SK-N-SH treated with all-trans-retinoic acid at 6 μM for 48 hours (cell line): ENCODE measurements around the gene HSD11B1.

Experiments
- ATAC-seq: fragments of 200-7000 bp; cut with Tn5 transposase; 3 replicates; pipeline ENCODE4 v1.9.1; 2020; ENCODE audit warnings: mild to moderate bottlenecking, moderate library complexity
- ARNTL ChIP-seq: fragments of 450-650 bp; formaldehyde crosslinking; IDR thresholded peaks from 2 replicates; pipeline ENCODE4 v1.5.0; 2020; ENCODE audit warnings: low read depth, mild to moderate bottlenecking, moderate library complexity, borderline replicate concordance
- CREB5 ChIP-seq: fragments of 250-450 bp; sonication (Bioruptor Pico); IDR thresholded peaks from 2 replicates; pipeline ENCODE4 v1.5.1; 2020; ENCODE audit warnings: low read depth, mild to moderate bottlenecking, moderate library complexity
- CSDC2 ChIP-seq: fragments of 250-450 bp; sonication (Bioruptor Pico); IDR thresholded peaks from 2 replicates; pipeline ENCODE4 v1.5.0; 2020; ENCODE audit warnings: mild to moderate bottlenecking, moderate library complexity
- ESRRG ChIP-seq: fragments of 250-450 bp; sonication (Bioruptor Pico); IDR thresholded peaks from 2 replicates; pipeline ENCODE4 v1.6.1; 2021; ENCODE audit warnings: mild to moderate bottlenecking
- GLIS3 ChIP-seq: fragments of 250-450 bp; sonication (Bioruptor Pico); IDR thresholded peaks from 2 replicates; pipeline ENCODE4 v1.5.0; 2020; ENCODE audit warnings: mild to moderate bottlenecking, moderate library complexity
- ISL1 ChIP-seq: fragments of 250-450 bp; sonication (Bioruptor Pico); IDR thresholded peaks from 2 replicates; pipeline ENCODE4 v2.1.2; 2022; ENCODE audit warnings: mild to moderate bottlenecking, moderate library complexity
- OSR1 ChIP-seq: fragments of 250-450 bp; sonication (Bioruptor Pico); IDR thresholded peaks from 2 replicates; pipeline ENCODE4 v1.8.0; 2022; ENCODE audit warnings: moderate library complexity, mild to moderate bottlenecking, inconsistent platforms
- PPARA ChIP-seq: fragments of 250-450 bp; sonication (Bioruptor Pico); IDR thresholded peaks from 2 replicates; pipeline ENCODE4 v1.5.0; 2020; ENCODE audit warnings: mild to moderate bottlenecking, borderline replicate concordance
- RARB ChIP-seq: fragments of 250-450 bp; sonication (Bioruptor Pico); IDR thresholded peaks from 2 replicates; pipeline ENCODE4 v1.8.0; 2021; ENCODE audit warnings: mild to moderate bottlenecking, moderate library complexity
- SNAI2 ChIP-seq: fragments of 250-450 bp; sonication (Bioruptor Pico); IDR thresholded peaks from 2 replicates; pipeline ENCODE4 v1.5.0; 2020; ENCODE audit warnings: mild to moderate bottlenecking, moderate library complexity
- TCF4 ChIP-seq: fragments of 250-450 bp; sonication (Bioruptor Pico); IDR thresholded peaks from 2 replicates; pipeline ENCODE4 v1.8.0; 2021; ENCODE audit warnings: mild to moderate bottlenecking, moderate library complexity, borderline replicate concordance
- TOX ChIP-seq: fragments of 250-450 bp; sonication (Bioruptor Pico); IDR thresholded peaks from 2 replicates; pipeline ENCODE4 v1.8.0; 2021; ENCODE audit warnings: mild to moderate bottlenecking, moderate library complexity, borderline replicate concordance
- TSHZ2 ChIP-seq: fragments of 250-450 bp; sonication (Bioruptor Pico); IDR thresholded peaks from 2 replicates; pipeline ENCODE4 v1.5.0; 2020; ENCODE audit warnings: mild to moderate bottlenecking, moderate library complexity
- ZC3H10 ChIP-seq: fragments of 250-450 bp; sonication (Bioruptor Pico); IDR thresholded peaks from 2 replicates; pipeline ENCODE4 v1.5.1; 2021; ENCODE audit warnings: mild to moderate bottlenecking, moderate library complexity
- ZFP30 ChIP-seq: fragments of 450-650 bp; formaldehyde crosslinking; IDR thresholded peaks from 2 replicates; pipeline ENCODE4 v1.5.0; 2022; ENCODE audit warnings: mild to moderate bottlenecking, moderate library complexity
- ZNF565 ChIP-seq: fragments of 450-650 bp; formaldehyde crosslinking; conservative IDR thresholded peaks from 2 replicates; pipeline ENCODE4 v1.5.0; 2020; ENCODE audit warnings: low read depth, mild to moderate bottlenecking, moderate library complexity
- ZNF70 ChIP-seq: fragments of 450-650 bp; formaldehyde crosslinking; IDR thresholded peaks from 2 replicates; pipeline ENCODE4 v1.5.0; 2020; ENCODE audit warnings: mild to moderate bottlenecking, moderate library complexity
- ZNF8 ChIP-seq: fragments of 450-650 bp; formaldehyde crosslinking; IDR thresholded peaks from 2 replicates; pipeline ENCODE4 v1.5.0; 2020; ENCODE audit warnings: mild to moderate bottlenecking, moderate library complexity
- TF ChIP-seq, protein P1 (sequence below): fragments of 250-450 bp; sonication (Bioruptor Pico); IDR thresholded peaks from 2 replicates; pipeline ENCODE4 v1.8.0; 2020; ENCODE audit warnings: mild to moderate bottlenecking, moderate library complexity, borderline replicate concordance
- TF ChIP-seq, protein P2 (sequence below): fragments of 250-450 bp; sonication (Bioruptor Pico); IDR thresholded peaks from 2 replicates; pipeline ENCODE4 v1.8.0; 2021; ENCODE audit warnings: low read depth, mild to moderate bottlenecking, moderate library complexity, borderline replicate concordance
- TF ChIP-seq, protein P3 (sequence below): fragments of 250-450 bp; sonication (Bioruptor Pico); IDR thresholded peaks from 2 replicates; pipeline ENCODE4 v1.5.1; 2021; ENCODE audit warnings: mild to moderate bottlenecking, moderate library complexity

Gene HSD11B1

GRCh38 chr1:209767096-209767495 is 62.5 kb downstream of the HSD11B1 start (continued):
- TF ChIP-seq, protein P1, sequence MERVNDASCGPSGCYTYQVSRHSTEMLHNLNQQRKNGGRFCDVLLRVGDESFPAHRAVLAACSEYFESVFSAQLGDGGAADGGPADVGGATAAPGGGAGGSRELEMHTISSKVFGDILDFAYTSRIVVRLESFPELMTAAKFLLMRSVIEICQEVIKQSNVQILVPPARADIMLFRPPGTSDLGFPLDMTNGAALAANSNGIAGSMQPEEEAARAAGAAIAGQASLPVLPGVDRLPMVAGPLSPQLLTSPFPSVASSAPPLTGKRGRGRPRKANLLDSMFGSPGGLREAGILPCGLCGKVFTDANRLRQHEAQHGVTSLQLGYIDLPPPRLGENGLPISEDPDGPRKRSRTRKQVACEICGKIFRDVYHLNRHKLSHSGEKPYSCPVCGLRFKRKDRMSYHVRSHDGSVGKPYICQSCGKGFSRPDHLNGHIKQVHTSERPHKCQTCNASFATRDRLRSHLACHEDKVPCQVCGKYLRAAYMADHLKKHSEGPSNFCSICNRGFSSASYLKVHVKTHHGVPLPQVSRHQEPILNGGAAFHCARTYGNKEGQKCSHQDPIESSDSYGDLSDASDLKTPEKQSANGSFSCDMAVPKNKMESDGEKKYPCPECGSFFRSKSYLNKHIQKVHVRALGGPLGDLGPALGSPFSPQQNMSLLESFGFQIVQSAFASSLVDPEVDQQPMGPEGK (CRISPR knock-in tag): no peak
- TF ChIP-seq ISL1 (CRISPR knock-in tag) (no peak), ZC3H10 (CRISPR knock-in tag) (no peak)

DNA sequence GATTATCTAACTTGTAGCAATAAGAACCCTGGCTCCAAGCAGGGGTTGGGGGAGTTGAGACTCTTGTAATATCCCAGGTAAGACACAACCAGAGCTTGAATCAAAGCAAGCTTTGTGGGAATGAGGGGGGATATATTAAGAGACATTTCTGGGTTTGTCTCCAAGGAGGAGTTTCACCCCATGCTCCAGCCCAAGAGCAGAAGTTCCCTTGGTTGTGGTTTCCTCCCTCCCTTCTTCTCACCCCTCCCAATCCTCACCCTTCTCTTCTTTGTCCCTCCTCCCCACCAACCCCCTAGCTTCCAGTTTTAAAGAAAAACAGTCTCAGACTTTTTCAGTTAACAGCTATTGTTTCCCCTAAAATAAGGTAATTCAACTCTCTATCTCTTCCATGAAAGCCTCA is 63.1 kb downstream of the HSD11B1 start:
- ATAC-seq: no peak

More for the DNA sequence above, 63.1 kb downstream of the HSD11B1 start:
- no peak for TF ChIP-seq CSDC2 (CRISPR knock-in tag)
- no peak for TF ChIP-seq CREB5 (CRISPR knock-in tag)
- no peak for TF ChIP-seq ZNF70
- no peak for TF ChIP-seq ZC3H10 (CRISPR knock-in tag)
- TF ChIP-seq, protein P2, sequence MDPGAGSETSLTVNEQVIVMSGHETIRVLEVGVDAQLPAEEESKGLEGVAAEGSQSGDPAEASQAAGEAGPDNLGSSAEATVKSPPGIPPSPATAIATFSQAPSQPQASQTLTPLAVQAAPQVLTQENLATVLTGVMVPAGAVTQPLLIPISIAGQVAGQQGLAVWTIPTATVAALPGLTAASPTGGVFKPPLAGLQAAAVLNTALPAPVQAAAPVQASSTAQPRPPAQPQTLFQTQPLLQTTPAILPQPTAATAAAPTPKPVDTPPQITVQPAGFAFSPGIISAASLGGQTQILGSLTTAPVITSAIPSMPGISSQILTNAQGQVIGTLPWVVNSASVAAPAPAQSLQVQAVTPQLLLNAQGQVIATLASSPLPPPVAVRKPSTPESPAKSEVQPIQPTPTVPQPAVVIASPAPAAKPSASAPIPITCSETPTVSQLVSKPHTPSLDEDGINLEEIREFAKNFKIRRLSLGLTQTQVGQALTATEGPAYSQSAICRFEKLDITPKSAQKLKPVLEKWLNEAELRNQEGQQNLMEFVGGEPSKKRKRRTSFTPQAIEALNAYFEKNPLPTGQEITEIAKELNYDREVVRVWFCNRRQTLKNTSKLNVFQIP (CRISPR knock-in tag): no peak
- TF ChIP-seq TSHZ2 (CRISPR knock-in tag): no peak
- no peak for TF ChIP-seq ZFP30
- TF ChIP-seq, protein P1 (CRISPR knock-in tag): no peak
- TF ChIP-seq TOX: no peak
- no peak for TF ChIP-seq PPARA (CRISPR knock-in tag)
- TF ChIP-seq RARB (CRISPR knock-in tag): no peak
- TF ChIP-seq ARNTL (CRISPR knock-in tag): no peak
- TF ChIP-seq SNAI2: no peak
- no peak for TF ChIP-seq ZNF565 (CRISPR knock-in tag)
- no peak for TF ChIP-seq OSR1 (CRISPR knock-in tag)
- no peak for TF ChIP-seq ESRRG (CRISPR knock-in tag)
- no peak for TF ChIP-seq ZNF8 (CRISPR knock-in tag)
- TF ChIP-seq, protein P3, sequence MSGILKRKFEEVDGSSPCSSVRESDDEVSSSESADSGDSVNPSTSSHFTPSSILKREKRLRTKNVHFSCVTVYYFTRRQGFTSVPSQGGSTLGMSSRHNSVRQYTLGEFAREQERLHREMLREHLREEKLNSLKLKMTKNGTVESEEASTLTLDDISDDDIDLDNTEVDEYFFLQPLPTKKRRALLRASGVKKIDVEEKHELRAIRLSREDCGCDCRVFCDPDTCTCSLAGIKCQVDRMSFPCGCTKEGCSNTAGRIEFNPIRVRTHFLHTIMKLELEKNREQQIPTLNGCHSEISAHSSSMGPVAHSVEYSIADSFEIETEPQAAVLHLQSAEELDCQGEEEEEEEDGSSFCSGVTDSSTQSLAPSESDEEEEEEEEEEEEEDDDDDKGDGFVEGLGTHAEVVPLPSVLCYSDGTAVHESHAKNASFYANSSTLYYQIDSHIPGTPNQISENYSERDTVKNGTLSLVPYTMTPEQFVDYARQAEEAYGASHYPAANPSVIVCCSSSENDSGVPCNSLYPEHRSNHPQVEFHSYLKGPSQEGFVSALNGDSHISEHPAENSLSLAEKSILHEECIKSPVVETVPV (CRISPR knock-in tag): no peak
- no peak for TF ChIP-seq GLIS3 (CRISPR knock-in tag)
- TF ChIP-seq TCF4 (CRISPR knock-in tag): no peak
